Tibial artery (tissue), 4 donors: Measurements from ENCODE around the gene SLC24A3.

ENCODE experiments used
- DNase-seq, 2 donors: peaks; one replicate each; pipeline ENCODE4 v3.0.0-alpha.2; 2019
- H3K27ac ChIP-seq, 2 donors: fragments of 200-600 bp; sonication (generic) in 1 of 2; 1 replicate in 1 of 2; 2 replicates in 1 of 2; pipeline ENCODE4 v1.5.1; 2018 to 2019; ENCODE audit warnings: mild to moderate bottlenecking in 1 of 2
- H3K27me3 ChIP-seq, 2 donors: fragments of 200-600 bp; sonication (generic) in 1 of 2; one replicate each; pipeline versions ENCODE4 v1.5.1 to v1.6.0; 2016 to 2019
- H3K36me3 ChIP-seq, 3 donors: fragments of 200-600 bp; sonication (generic) in 2 of 3; one replicate each; pipeline ENCODE4 v1.5.1; 2016 to 2019; ENCODE audit warnings: mild to moderate bottlenecking in 2 of 3
- H3K4me1 ChIP-seq, 4 donors: fragments of 200-600 bp; sonication (generic) in 2 of 4; 1 replicate in 3 of 4; 2 replicates in 1 of 4; pipeline ENCODE4 v1.5.1; 2016 to 2019
- H3K4me3 ChIP-seq, 2 donors: fragments of 200-600 bp; sonication (generic) in 1 of 2; 1 replicate in 1 of 2; 2 replicates in 1 of 2; pipeline ENCODE4 v1.5.1; 2018 to 2019; ENCODE audit warnings: mild to moderate bottlenecking in 2 of 2
- H3K9me3 ChIP-seq, 3 donors: fragments of 200-600 bp; sonication (generic) in 1 of 3; one replicate each; pipeline ENCODE4 v1.5.1; 2016 to 2019
- intact Hi-C: fragments of 100-400 bp; cut with DNase I; formaldehyde crosslinking; loops from one replicate; pipeline ENCODE4 v1.15.0; 2023; ENCODE audit warnings: low total_unique reads
- TF ChIP-seq, protein P1 (sequence below), 2 experiments: fragments of 200-600 bp in 1 of 2; fragments of 450-650 bp in 1 of 2; IDR thresholded peaks; one replicate each; pipeline ENCODE4 v1.5.1; 2017 to 2019; ENCODE audit warnings: antibody characterized with exemption in 2 of 2, mild to moderate bottlenecking in 1 of 2, moderate library complexity in 1 of 2

Gene SLC24A3

DNA sequence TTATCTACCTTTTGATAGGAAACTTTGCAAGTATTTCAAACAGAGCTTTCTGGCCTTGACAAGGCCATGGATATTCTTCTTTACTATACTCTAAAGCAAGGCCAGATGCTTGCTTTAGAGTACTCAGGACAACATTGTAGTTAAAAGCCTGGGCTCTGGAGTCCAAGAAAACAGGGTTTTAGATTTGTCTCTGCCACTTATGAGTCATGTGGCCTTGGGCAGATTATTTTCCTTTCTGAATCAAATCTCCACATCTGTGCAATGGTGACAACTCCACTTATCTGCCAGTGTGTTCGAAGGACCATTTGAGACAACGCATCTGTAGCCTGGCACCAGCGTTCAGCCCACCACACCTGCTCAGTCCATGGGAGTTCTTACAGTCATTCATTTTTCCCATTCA, 279.7 kb downstream of the SLC24A3 start:
- Histone ChIP-seq H3K36me3 (no peaks in the 10 kb centered on the region), H3K27me3 (no peaks in the 10 kb centered on the region), H3K4me1 (peaks cover 0 to 78% (median 53%) of the 10 kb centered on the region in 4 donors), H3K27ac (peak overlapping the region; percentile 75 to 81), H3K9me3 (no peaks in the 10 kb centered on the region), H3K4me3 (no peak overlapping the region)
- TF ChIP-seq, protein P1, sequence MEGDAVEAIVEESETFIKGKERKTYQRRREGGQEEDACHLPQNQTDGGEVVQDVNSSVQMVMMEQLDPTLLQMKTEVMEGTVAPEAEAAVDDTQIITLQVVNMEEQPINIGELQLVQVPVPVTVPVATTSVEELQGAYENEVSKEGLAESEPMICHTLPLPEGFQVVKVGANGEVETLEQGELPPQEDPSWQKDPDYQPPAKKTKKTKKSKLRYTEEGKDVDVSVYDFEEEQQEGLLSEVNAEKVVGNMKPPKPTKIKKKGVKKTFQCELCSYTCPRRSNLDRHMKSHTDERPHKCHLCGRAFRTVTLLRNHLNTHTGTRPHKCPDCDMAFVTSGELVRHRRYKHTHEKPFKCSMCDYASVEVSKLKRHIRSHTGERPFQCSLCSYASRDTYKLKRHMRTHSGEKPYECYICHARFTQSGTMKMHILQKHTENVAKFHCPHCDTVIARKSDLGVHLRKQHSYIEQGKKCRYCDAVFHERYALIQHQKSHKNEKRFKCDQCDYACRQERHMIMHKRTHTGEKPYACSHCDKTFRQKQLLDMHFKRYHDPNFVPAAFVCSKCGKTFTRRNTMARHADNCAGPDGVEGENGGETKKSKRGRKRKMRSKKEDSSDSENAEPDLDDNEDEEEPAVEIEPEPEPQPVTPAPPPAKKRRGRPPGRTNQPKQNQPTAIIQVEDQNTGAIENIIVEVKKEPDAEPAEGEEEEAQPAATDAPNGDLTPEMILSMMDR (IDR thresholded peaks at IDR 0.05): no peak
- DNase-seq: no peak
- intact Hi-C loops: no loop called here

DNA sequence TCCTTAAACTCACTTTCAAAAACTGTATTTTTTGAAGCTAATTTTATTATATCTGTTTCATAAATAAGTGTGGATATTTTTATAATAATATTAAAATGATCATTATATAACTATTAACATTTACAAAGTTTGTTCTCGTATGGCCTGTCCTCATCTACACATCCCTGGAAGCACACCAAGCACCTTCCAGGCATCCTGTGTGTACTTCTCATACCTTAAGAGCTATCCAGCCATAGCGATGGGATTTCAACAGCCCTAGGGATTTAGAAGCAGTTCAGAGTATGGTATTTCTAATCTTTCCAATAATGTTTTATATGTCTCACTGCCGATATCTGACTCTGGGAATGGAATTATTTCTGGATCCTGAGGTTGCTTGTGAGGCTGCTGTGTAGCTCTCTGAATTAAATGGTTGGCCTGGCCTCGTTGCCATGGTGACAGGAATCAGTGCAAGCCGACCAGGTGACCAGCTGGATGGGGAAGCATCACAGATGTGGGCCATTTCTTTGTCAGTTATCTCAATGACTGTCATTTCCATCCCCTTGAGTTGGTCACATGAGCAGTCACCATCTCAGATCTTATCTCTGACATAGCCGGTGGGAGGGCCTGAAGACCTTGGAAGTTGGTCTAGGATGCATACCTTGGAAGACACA, 280.4 kb downstream of the SLC24A3 start:
- H3K4me1 ChIP-seq: peaks cover 0 to 85% (median 59%) of the 10 kb centered on the region in 4 donors
- no peak for DNase-seq
- TF ChIP-seq, protein P1 (IDR thresholded peaks at IDR 0.05): no peak
- H3K27ac ChIP-seq: peak overlapping the region; percentile 75 to 81
- H3K36me3 ChIP-seq: no peaks in the 10 kb centered on the region
- no peak overlapping the region for H3K4me3 ChIP-seq
- intact Hi-C loops: no loop called here
- H3K27me3 ChIP-seq: no peaks in the 10 kb centered on the region
- H3K9me3 ChIP-seq: no peaks in the 10 kb centered on the region

DNA sequence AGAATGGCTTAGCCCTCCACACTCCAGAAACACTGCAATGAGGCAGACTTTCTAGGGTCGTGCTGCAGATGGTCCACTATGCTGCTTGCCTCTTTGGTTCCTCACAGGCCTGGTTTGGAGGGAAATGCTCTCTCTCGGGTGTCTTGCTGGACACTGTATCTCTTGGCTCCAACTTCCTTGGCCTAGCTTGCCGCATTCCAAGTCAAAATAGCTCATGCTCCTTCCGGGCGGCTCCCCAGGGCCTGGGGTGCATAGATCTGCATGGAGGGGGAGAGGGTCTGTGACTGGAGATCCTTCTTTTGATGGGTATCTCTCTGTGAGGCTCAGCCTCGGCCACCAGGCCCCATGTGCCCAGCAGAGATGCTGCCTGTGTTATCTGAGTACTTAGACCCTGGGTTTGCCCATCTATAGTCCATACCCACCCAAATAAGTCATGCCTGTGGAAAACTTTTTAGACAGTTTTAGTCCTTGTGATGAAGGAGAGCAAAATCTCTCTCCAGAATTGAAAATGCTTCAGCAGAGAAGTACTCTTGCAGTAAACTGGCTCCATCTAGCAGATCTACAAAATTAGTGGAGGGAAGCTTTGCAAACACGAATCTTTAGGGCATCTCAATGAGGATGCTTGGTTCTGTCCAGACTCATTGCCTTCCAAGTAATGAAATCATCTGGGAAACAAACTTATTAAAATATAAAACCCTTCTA, 281.5 kb downstream of the SLC24A3 start:
- peak overlapping the region; percentile 75 to 81 for H3K27ac ChIP-seq
- TF ChIP-seq, protein P1 (IDR thresholded peaks at IDR 0.05): no peak
- H3K36me3 ChIP-seq: no peaks in the 10 kb centered on the region
- no peaks in the 10 kb centered on the region for H3K9me3 ChIP-seq
- no peaks in the 10 kb centered on the region for H3K27me3 ChIP-seq
- H3K4me1 ChIP-seq: peaks cover 0 to 91% (median 62%) of the 10 kb centered on the region in 4 donors
- H3K4me3 ChIP-seq: no peak overlapping the region
- intact Hi-C loops: no loop called here
- peak in 1 of 2 donors; percentile 77 for DNase-seq

DNA sequence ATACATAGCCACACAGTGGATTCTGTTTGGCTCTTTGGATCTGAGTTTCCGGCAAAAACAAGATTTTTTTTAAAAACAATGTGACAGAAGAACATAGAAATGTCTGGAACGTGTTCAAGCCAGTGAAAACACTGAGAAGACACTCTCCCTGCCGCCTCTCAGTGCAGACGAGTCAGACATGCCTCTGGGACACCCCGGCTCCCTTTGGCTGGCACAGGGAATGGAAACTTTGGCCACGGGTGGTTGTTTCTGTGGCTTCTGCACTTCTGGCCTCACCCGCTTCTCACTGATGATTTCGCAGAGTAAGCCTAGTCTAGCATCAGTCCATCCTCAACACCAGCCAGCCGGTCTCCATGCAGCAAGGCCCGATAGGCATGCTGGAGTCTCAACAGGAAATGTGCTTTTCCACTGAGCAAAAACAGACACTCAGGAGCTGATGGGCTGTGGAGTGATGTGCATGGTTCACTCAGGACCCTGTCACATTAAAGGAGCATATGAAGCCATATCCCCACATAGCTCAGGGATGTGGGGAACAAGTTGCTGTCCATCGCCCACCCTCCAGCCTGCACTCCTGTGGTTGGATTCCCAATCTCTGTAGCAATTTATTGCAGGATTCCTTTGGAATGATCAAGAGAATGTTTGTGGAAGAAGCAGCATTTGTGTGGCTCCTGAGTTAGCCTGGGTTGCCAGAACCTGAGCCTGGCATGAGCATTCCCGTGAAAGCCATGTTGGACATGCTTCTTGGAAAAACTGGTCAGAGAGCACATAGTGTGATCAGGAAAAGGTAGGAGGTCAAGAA, 283.7 kb downstream of the SLC24A3 start:
- Histone ChIP-seq H3K4me3 (no peak overlapping the region), H3K27me3 (no peaks in the 10 kb centered on the region), H3K27ac (peak overlapping the region; percentile 75 to 81), H3K9me3 (no peaks in the 10 kb centered on the region), H3K36me3 (no peaks in the 10 kb centered on the region), H3K4me1 (peaks cover 0 to 76% (median 57%) of the 10 kb centered on the region in 4 donors)
- TF ChIP-seq, protein P1 (IDR thresholded peaks at IDR 0.05): no peak
- intact Hi-C loops: loop anchor here (5.0 kb wide), 1 partner anchor 284 kb away; the partner anchor contains the start of gene SLC24A3
- DNase-seq: peak; percentile 28 to 81

DNA sequence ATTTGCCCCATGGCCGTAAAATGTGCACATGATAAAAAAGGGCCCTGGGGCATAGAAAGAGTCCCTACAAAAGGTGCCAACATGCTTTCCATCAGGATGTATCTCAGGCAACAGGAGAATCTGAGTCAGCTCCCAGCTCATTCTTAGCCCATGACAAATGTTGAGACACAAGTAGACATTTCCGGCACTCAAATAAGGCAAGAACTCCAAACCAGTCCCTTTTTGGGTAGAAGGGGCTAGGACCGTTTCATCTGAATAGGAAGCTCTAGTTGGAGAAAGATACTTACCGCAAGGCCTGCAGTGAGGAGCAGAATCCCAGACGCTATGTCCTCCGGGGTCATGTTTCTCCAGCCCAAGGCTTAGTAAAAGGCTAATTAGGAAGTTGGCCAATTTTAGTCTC, 284.6 kb downstream of the SLC24A3 start:
- Histone ChIP-seq H3K27ac (peak overlapping the region; percentile 75 to 81), H3K4me3 (no peak overlapping the region), H3K9me3 (no peaks in the 10 kb centered on the region), H3K4me1 (peaks cover 0 to 67% (median 55%) of the 10 kb centered on the region in 4 donors), H3K36me3 (no peaks in the 10 kb centered on the region), H3K27me3 (no peaks in the 10 kb centered on the region)
- no peak for DNase-seq
- TF ChIP-seq, protein P1 (IDR thresholded peaks at IDR 0.05): no peak
- intact Hi-C loops: loop anchor here (5.0 kb wide), 1 partner anchor 285 kb away; the partner anchor contains the start of gene SLC24A3
